ENCODE results near the gene UNKL. TPM values are rescaled to one million over a fixed set of nuclear protein-coding genes. Genes with fewer than 3 reads are reported as not detected.

UNKL gene
- total and polyA plus RNA-seq, 2 of the 8 experiments (the other 6 are each of a cell fraction or from before 2014, with no cell fraction given), result 25.1 to 31.8 TPM

- no peak overlapping the region for H3K56ac ChIP-seq (replicated peaks; ENCODE audit: insufficient read length, low read depth, low read length)
- H2BK15ac ChIP-seq (ENCODE audit: low read length), result no peak overlapping the region
- H4K91ac ChIP-seq (replicated peaks; ENCODE audit: insufficient read length, low read length), result no peak overlapping the region
- no peaks in the 10 kb centered on the region for H3K36me3 ChIP-seq (ENCODE audit: control insufficient read depth in 2 of 4, insufficient read depth in 4 of 4, low read length in 3 of 4)
- no peaks in the 10 kb centered on the region for H3K79me2 ChIP-seq (ENCODE audit: control insufficient read depth in 1 of 2, insufficient read depth in 2 of 2, low read length in 2 of 2)
- H3K9ac ChIP-seq (replicated peaks in 1 of 4; ENCODE audit: extremely low read depth in 1 of 4, low read depth in 3 of 4, low read length in 3 of 4), result no peak overlapping the region
- H2AFZ ChIP-seq (ENCODE audit: low read length), result no peak overlapping the region
- POLR2A ChIA-PET (ENCODE audit: partially characterized antibody), result interaction anchor here (1.0 to 2.6 kb wide), 3 partner anchors 8 to 46 kb away, joined by 3 to 13 read pairs (median 3); no protein-coding TSS in a partner anchor
- H2AK5ac ChIP-seq (ENCODE audit: low read depth, low read length), result no peak overlapping the region
- H3K4ac ChIP-seq (replicated peaks; ENCODE audit: insufficient read length, low read depth, low read length), result no peak overlapping the region
- H3K9me3 ChIP-seq (ENCODE audit: insufficient read depth in 2 of 2, low read depth in 1 of 2, low read length in 1 of 2), result peaks cover 5 to 8% of the 10 kb centered on the region in 2 experiments; a peak in 2 of 4 replicates
- peaks cover 7 to 16% of the 10 kb centered on the region in 2 experiments for H4K20me1 ChIP-seq (replicated peaks in 1 of 2; ENCODE audit: control insufficient read depth in 1 of 2, insufficient read depth in 2 of 2, low read length in 2 of 2)
- no peak overlapping the region for H2BK120ac ChIP-seq (replicated peaks; ENCODE audit: low read depth, low read length)
- TF ChIP-seq KDM5A (IDR thresholded peaks at IDR 0.05; ENCODE audit: low read length) (no peak), SUZ12 (IDR thresholded peaks at IDR 0.05; ENCODE audit: low read length) (peak; percentile 58; the same call in 1 of the 2 replicates), EZH2 (IDR thresholded peaks at IDR 0.05; ENCODE audit: low read depth, low read length, severe bottlenecking) (peak; percentile 36)
- no peaks in the 10 kb centered on the region for H3K79me1 ChIP-seq (ENCODE audit: low read depth, low read length)
- H3K18ac ChIP-seq (ENCODE audit: extremely low read depth, low read length), result no peak overlapping the region; the same call in none of the 2 replicates
- H4K5ac ChIP-seq (ENCODE audit: insufficient read length, low read depth, low read length), result no peak overlapping the region
- no peak overlapping the region for H2BK12ac ChIP-seq (ENCODE audit: low read depth, low read length)
- H3K23ac ChIP-seq (ENCODE audit: insufficient read length), result no peak overlapping the region
- FAIRE-seq, result no peak
- H2BK5ac ChIP-seq (ENCODE audit: low read depth, low read length), result no peak overlapping the region
- no peak for DNase-seq (ENCODE audit: low read depth in 1 of 2, low spot score in 2 of 2)
- no peak overlapping the region for H3K27ac ChIP-seq (ENCODE audit: low read depth, low read length)
- no peak overlapping the region for H3K14ac ChIP-seq (ENCODE audit: insufficient read length)
- H3K27me3 ChIP-seq (replicated peaks in 1 of 4; ENCODE audit: control insufficient read depth in 3 of 4, extremely low read depth in 1 of 4, insufficient read depth in 3 of 4, low read length in 3 of 4), result peaks cover 19 to 53% (median 40%) of the 10 kb centered on the region in 4 experiments
- peaks cover 0 to 15% (median 13%) of the 10 kb centered on the region in 4 experiments; a peak in 4 of 7 replicates for H3K4me1 ChIP-seq (replicated peaks in 1 of 4; ENCODE audit: control insufficient read depth in 3 of 4, insufficient read depth in 4 of 4, low read length in 3 of 4)
- peaks cover 13% of the 10 kb centered on the region; the same call in 1 of the 2 replicates for H3K23me2 ChIP-seq (ENCODE audit: low read depth, low read length)
- H3K4me2 ChIP-seq (ENCODE audit: insufficient read depth in 1 of 2, low read depth in 2 of 2, low read length in 2 of 2), result peak overlapping the region; percentile 72 to 87
- 10% methylated on average over 12 of the region's 78 CpGs; no CpG with 5 or more reads in 1 of the 2 experiments for WGBS, 2 experiments (ENCODE audit: extremely low coverage in 1 of 2, insufficient coverage in 1 of 2, insufficient read length in 1 of 2, insufficient replicate concordance in 2 of 2, low coverage in 1 of 2, low lambda C conversion rate in 2 of 2, missing lambda C conversion rate in 1 of 2)
- peak overlapping the region; percentile 57; the same call in 1 of the 2 replicates for H4K8ac ChIP-seq (ENCODE audit: extremely low read depth, insufficient read depth, low read length)
- H3K4me3 ChIP-seq (ENCODE audit: extremely low read depth in 1 of 4, insufficient read depth in 2 of 4, low read depth in 3 of 4, low read length in 4 of 4), result peak overlapping the region; percentile 26 to 58 (median 32); a peak in 7 of 8 replicates
- CTCF ChIA-PET (ENCODE audit: partially characterized antibody), result interaction anchor here (0.8 to 5.2 kb wide), 5 partner anchors 10 to 132 kb away, joined by 3 to 43 read pairs (median 3); no protein-coding TSS in a partner anchor
- H2BK20ac ChIP-seq (ENCODE audit: low read length), result no peak overlapping the region
These were observed 80.4 kb downstream of the UNKL start for GRCh38 chr16:1333854-1334700.
